ENCODE data around the gene C15orf62.

Gene C15orf62

GRCh38 chr15:40769274-40770146 is at the start of gene C15orf62:
C15orf62 (plus strand) TSS chr15:40769980; CDS start chr15:40770496, 516 bp downstream.
- no peak within 1 kb of the TSS for H3K4me3 Mint-ChIP-seq
- no peak for DNase-seq
- no peaks in the 10 kb centered on the region for H3K9me3 Mint-ChIP-seq

GRCh38 chr15:40721701-40722100 is 48.1 kb upstream of the C15orf62 start:
- no peak for DNase-seq
- Mint-ChIP-seq H3K4me1 (no peaks in the 10 kb centered on the region), H3K4me3 (no peak overlapping the region), H3K27ac (no peak overlapping the region), H3K36me3 (ENCODE audit: low read depth) (peaks cover 16% of the 10 kb centered on the region), H3K9me3 (no peaks in the 10 kb centered on the region), H3K27me3 (ENCODE audit: low read depth, poor library complexity) (no peaks in the 10 kb centered on the region)
- TF ChIP-seq CTCF (IDR thresholded peaks at IDR 0.05), result no peak

More at GRCh38 chr15:40769274-40770146, at the start of gene C15orf62:
- TF ChIP-seq CTCF (IDR thresholded peaks at IDR 0.05), result no peak
- peak within 1 kb of the TSS; percentile 81 for H3K27ac Mint-ChIP-seq
- H3K27me3 Mint-ChIP-seq (ENCODE audit: low read depth, poor library complexity), result no peaks in the 10 kb centered on the region
- H3K36me3 Mint-ChIP-seq (ENCODE audit: low read depth), result peaks cover 3% of the 10 kb centered on the region
- H3K4me1 Mint-ChIP-seq, result peaks cover 37% of the 10 kb centered on the region

GRCh38 chr15:40722354-40722753 is 47.4 kb upstream of the C15orf62 start:
- Mint-ChIP-seq H3K27ac (no peak overlapping the region), H3K4me1 (no peaks in the 10 kb centered on the region), H3K4me3 (no peak overlapping the region), H3K27me3 (ENCODE audit: low read depth, poor library complexity) (no peaks in the 10 kb centered on the region), H3K36me3 (ENCODE audit: low read depth) (peaks cover 14% of the 10 kb centered on the region), H3K9me3 (no peaks in the 10 kb centered on the region)
- no peak for TF ChIP-seq CTCF (IDR thresholded peaks at IDR 0.05)
- DNase-seq, result no peak

- TF ChIP-seq CTCF (IDR thresholded peaks at IDR 0.05), result no peak
- Mint-ChIP-seq H3K9me3 (no peaks in the 10 kb centered on the region), H3K4me3 (no peak overlapping the region), H3K4me1 (no peaks in the 10 kb centered on the region), H3K36me3 (ENCODE audit: low read depth) (peaks cover 13% of the 10 kb centered on the region), H3K27me3 (ENCODE audit: low read depth, poor library complexity) (no peaks in the 10 kb centered on the region), H3K27ac (no peak overlapping the region)
- DNase-seq, result no peak
These were observed 46.8 kb upstream of the C15orf62 start for GRCh38 chr15:40722934-40723333.

GRCh38 chr15:40723919-40724318 is 45.9 kb upstream of the C15orf62 start:
- Mint-ChIP-seq H3K4me1 (no peaks in the 10 kb centered on the region), H3K27me3 (ENCODE audit: low read depth, poor library complexity) (no peaks in the 10 kb centered on the region), H3K27ac (no peak overlapping the region), H3K9me3 (no peaks in the 10 kb centered on the region), H3K4me3 (no peak overlapping the region), H3K36me3 (ENCODE audit: low read depth) (peaks cover 14% of the 10 kb centered on the region)
- DNase-seq, result no peak
- TF ChIP-seq CTCF (IDR thresholded peaks at IDR 0.05), result no peak

GRCh38 chr15:40731034-40731433 is 38.7 kb upstream of the C15orf62 start:
- peak overlapping the region; percentile 74 for H3K27ac Mint-ChIP-seq

More at GRCh38 chr15:40731034-40731433, 38.7 kb upstream of the C15orf62 start:
- peaks cover 61% of the 10 kb centered on the region for H3K36me3 Mint-ChIP-seq (ENCODE audit: low read depth)
- no peak for TF ChIP-seq CTCF (IDR thresholded peaks at IDR 0.05)
- no peak overlapping the region for H3K4me3 Mint-ChIP-seq
- no peak for DNase-seq
- no peaks in the 10 kb centered on the region for H3K27me3 Mint-ChIP-seq (ENCODE audit: low read depth, poor library complexity)
- no peaks in the 10 kb centered on the region for H3K9me3 Mint-ChIP-seq
- peaks cover 3% of the 10 kb centered on the region for H3K4me1 Mint-ChIP-seq
